Left ventricle myocardium inferior (tissue), 1 donor: Measurements from ENCODE around the gene BANP. TPM values are rescaled to one million over a fixed set of nuclear protein-coding genes. Genes with fewer than 3 reads are reported as not detected.

Experiments used
- DNase-seq: peaks from one replicate; pipeline ENCODE4 v3.0.0-alpha.2; 2020
- H3K27ac ChIP-seq: fragments of 200-600 bp; replicated peaks from 2 replicates; pipeline ENCODE4 v1.8.0; 2021
- H3K27me3 ChIP-seq: fragments of 200-600 bp; 2 replicates; pipeline ENCODE4 v1.8.0; 2021; ENCODE audit warnings: low read depth
- H3K36me3 ChIP-seq: fragments of 200-600 bp; 2 replicates; pipeline ENCODE4 v1.8.0; 2021
- H3K4me1 ChIP-seq: fragments of 200-600 bp; 2 replicates; pipeline ENCODE4 v1.8.0; 2021
- H3K4me3 ChIP-seq: fragments of 200-600 bp; 2 replicates; pipeline ENCODE4 v1.8.0; 2021; ENCODE audit warnings: mild to moderate bottlenecking, moderate library complexity
- H3K9me3 ChIP-seq: fragments of 200-600 bp; replicated peaks from 2 replicates; pipeline ENCODE4 v1.8.0; 2021
- CTCF ChIP-seq: fragments of 200-600 bp; IDR thresholded peaks from 2 replicates; pipeline ENCODE4 v1.8.0; 2021; ENCODE audit warnings: antibody characterized with exemption, mild to moderate bottlenecking, borderline replicate concordance
- intact Hi-C: fragments of 100-400 bp; cut with micrococcal nuclease; formaldehyde crosslinking; loops from one replicate; pipeline ENCODE4 v1.11.0; 2022
- total RNA-seq: library from RNA; stranded (reverse); fragmentation: NEBNext Ultra II Directional; extraction: Animal tissue kit (Norgen Biotek cat#: 25700); gene quantifications from one replicate; pipeline ENCODE4 v1.2.1, GENCODE V29; 2021
- donor health status: DM: no; HTN: yes; CAD: no; lungs with severe emphysema.

The BANP gene
- total RNA-seq, 1 donor from 2014 or later, result 12.6 TPM

GRCh38 chr16:88067530-88068411 is 116.5 kb downstream of the BANP start:
- Histone ChIP-seq H3K4me3 (no peak overlapping the region), H3K36me3 (peaks cover 40% of the 10 kb centered on the region), H3K9me3 (no peaks in the 10 kb centered on the region), H3K4me1 (peaks cover 11% of the 10 kb centered on the region), H3K27me3 (no peaks in the 10 kb centered on the region), H3K27ac (no peak overlapping the region)
- intact Hi-C loops, result no loop called here
- no peak for DNase-seq
- no peak for TF ChIP-seq CTCF

GRCh38 chr16:88068476-88069396 is 117.5 kb downstream of the BANP start:
- Histone ChIP-seq H3K9me3 (no peaks in the 10 kb centered on the region), H3K4me3 (no peak overlapping the region), H3K36me3 (peaks cover 50% of the 10 kb centered on the region), H3K27me3 (no peaks in the 10 kb centered on the region), H3K4me1 (peaks cover under 1% of the 10 kb centered on the region), H3K27ac (no peak overlapping the region)
- DNase-seq, result no peak
- no peak for TF ChIP-seq CTCF
- intact Hi-C loops, result no loop called here

- no peaks in the 10 kb centered on the region for H3K4me1 ChIP-seq
- peaks cover 57% of the 10 kb centered on the region for H3K36me3 ChIP-seq
- H3K4me3 ChIP-seq, result no peak overlapping the region
- no peak for DNase-seq
- no peak for TF ChIP-seq CTCF
- intact Hi-C loops, result no loop called here
- H3K9me3 ChIP-seq, result no peaks in the 10 kb centered on the region
- H3K27ac ChIP-seq, result no peak overlapping the region
- no peaks in the 10 kb centered on the region for H3K27me3 ChIP-seq
These were observed 118.3 kb downstream of the BANP start for GRCh38 chr16:88069397-88070168.

- H3K36me3 ChIP-seq, result peaks cover 52% of the 10 kb centered on the region
- no peak for DNase-seq
- TF ChIP-seq CTCF, result no peak
These were observed 119.1 kb downstream of the BANP start for GRCh38 chr16:88070341-88070740.

More at GRCh38 chr16:88070341-88070740, 119.1 kb downstream of the BANP start:
- H3K4me1 ChIP-seq, result no peaks in the 10 kb centered on the region
- H3K27ac ChIP-seq, result no peak overlapping the region
- H3K4me3 ChIP-seq, result no peak overlapping the region
- intact Hi-C loops, result no loop called here
- no peaks in the 10 kb centered on the region for H3K9me3 ChIP-seq
- H3K27me3 ChIP-seq, result no peaks in the 10 kb centered on the region
